SK-N-SH (cell line): ENCODE data around the gene ACP3.

ENCODE experiments used
- SIN3A ChIP-seq: IDR thresholded peaks from 2 replicates; pipeline ENCODE4 v1.6.1; 2012; ENCODE audit warnings: low read depth, mild to moderate bottlenecking, low read length, moderate library complexity, borderline replicate concordance
- SMC3 ChIP-seq: IDR thresholded peaks from 2 replicates; pipeline ENCODE4 v1.6.1; 2012; ENCODE audit warnings: low read depth, low read length, improper control_type of control experiment
- TF ChIP-seq, protein P1 (sequence below): fragments of 200-600 bp; sonication (generic); IDR thresholded peaks from 2 replicates; pipeline ENCODE4 v1.6.1; 2017; ENCODE audit warnings: antibody characterized with exemption, mild to moderate bottlenecking, moderate library complexity
- TF ChIP-seq, protein P2 (sequence below): IDR thresholded peaks from 2 replicates; pipeline ENCODE4; 2012

DNA sequence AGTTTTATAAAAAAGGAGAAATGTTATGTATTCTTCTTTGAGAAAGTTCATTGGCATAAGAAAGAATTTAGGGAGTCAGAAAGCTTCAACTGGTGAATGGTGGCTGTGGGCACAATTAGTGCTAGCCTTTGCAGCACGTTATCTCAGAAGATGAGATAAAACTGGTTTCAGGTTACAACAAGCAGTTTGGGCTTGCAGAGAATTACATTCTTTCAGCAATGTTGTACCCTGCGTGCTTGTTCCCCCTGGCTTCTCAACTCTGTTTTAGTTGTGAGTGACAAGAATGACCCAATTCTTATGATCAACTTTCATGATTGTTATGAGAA lies 31.6 kb upstream of the ACP3 start:
- TF ChIP-seq SIN3A, result no peak
- no peak for TF ChIP-seq SMC3
- TF ChIP-seq, protein P1, sequence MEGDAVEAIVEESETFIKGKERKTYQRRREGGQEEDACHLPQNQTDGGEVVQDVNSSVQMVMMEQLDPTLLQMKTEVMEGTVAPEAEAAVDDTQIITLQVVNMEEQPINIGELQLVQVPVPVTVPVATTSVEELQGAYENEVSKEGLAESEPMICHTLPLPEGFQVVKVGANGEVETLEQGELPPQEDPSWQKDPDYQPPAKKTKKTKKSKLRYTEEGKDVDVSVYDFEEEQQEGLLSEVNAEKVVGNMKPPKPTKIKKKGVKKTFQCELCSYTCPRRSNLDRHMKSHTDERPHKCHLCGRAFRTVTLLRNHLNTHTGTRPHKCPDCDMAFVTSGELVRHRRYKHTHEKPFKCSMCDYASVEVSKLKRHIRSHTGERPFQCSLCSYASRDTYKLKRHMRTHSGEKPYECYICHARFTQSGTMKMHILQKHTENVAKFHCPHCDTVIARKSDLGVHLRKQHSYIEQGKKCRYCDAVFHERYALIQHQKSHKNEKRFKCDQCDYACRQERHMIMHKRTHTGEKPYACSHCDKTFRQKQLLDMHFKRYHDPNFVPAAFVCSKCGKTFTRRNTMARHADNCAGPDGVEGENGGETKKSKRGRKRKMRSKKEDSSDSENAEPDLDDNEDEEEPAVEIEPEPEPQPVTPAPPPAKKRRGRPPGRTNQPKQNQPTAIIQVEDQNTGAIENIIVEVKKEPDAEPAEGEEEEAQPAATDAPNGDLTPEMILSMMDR, result no peak
- TF ChIP-seq, protein P2, sequence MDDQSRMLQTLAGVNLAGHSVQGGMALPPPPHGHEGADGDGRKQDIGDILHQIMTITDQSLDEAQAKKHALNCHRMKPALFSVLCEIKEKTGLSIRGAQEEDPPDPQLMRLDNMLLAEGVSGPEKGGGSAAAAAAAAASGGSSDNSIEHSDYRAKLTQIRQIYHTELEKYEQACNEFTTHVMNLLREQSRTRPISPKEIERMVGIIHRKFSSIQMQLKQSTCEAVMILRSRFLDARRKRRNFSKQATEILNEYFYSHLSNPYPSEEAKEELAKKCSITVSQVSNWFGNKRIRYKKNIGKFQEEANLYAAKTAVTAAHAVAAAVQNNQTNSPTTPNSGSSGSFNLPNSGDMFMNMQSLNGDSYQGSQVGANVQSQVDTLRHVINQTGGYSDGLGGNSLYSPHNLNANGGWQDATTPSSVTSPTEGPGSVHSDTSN, result no peak
